HG02870 (cell line): Measurements from ENCODE around the gene SOCS1.

Experiments used
- ATAC-seq: cut with Tn5 transposase; IDR thresholded peaks from one replicate; pipeline ENCODE4 v1.9.1; 2021; ENCODE audit warnings: mild to moderate bottlenecking, moderate library complexity; ENCODE audit not compliant: unreplicated experiment

The SOCS1 gene

GRCh38 chr16:11208916-11209665, 46.9 kb downstream of the SOCS1 start:
- ATAC-seq: no peak

GRCh38 chr16:11207646-11208045, 48.4 kb downstream of the SOCS1 start:
- no peak for ATAC-seq

- no peak for ATAC-seq
Observed at GRCh38 chr16:11205754-11206581, 50.0 kb downstream of the SOCS1 start.

- ATAC-seq: no peak
Observed at GRCh38 chr16:11205065-11205699, 50.8 kb downstream of the SOCS1 start.

GRCh38 chr16:11204513-11205047, 51.4 kb downstream of the SOCS1 start:
- no peak for ATAC-seq
